AG10803 (cell line): ENCODE results near the gene GNAI3.
"Not testable (repeated sequence)": the region's sequence is repeated elsewhere in the genome, so short reads cannot be mapped to it uniquely, and the experiment has no call there.

Experiments used
- DNase-seq: peaks from one replicate; pipeline ENCODE4 v3.0.0; 2010; ENCODE audit warnings: low read depth
- H3K4me3 ChIP-seq: 2 replicates; pipeline ENCODE4 v1.5.1; 2011; ENCODE audit warnings: mild to moderate bottlenecking, low read length, control low read depth
- CTCF ChIP-seq: conservative IDR thresholded peaks from 2 replicates; pipeline ENCODE4 v1.5.1; 2011; ENCODE audit warnings: mild to moderate bottlenecking, low read length, control low read depth, inconsistent platforms

Gene GNAI3

GRCh38 chr1:109655615-109656519 lies 107.5 kb downstream of the GNAI3 start, which contains the start of gene GSTM4:
Gene GSTM4 (plus strand): TSS chr1:109656099. CDS start chr1:109656390, 291 bp downstream.
- H3K4me3 ChIP-seq = peak within 1 kb of the TSS; percentile 76
- peak; percentile 71 for DNase-seq
- peak; percentile 31 for TF ChIP-seq CTCF

- TF ChIP-seq CTCF = no peak
- no peak overlapping the region for H3K4me3 ChIP-seq
- DNase-seq = no peak
These were observed 109.0 kb downstream of the GNAI3 start for GRCh38 chr1:109657395-109657794.

- H3K4me3 ChIP-seq = no peak overlapping the region
- no peak for DNase-seq
- TF ChIP-seq CTCF = no peak
These were observed 109.6 kb downstream of the GNAI3 start for GRCh38 chr1:109657970-109658369.

- TF ChIP-seq CTCF = no peak
- DNase-seq = no peak
These were observed 110.2 kb downstream of the GNAI3 start for GRCh38 chr1:109658533-109659042.

GRCh38 chr1:109659145-109659544 lies 110.7 kb downstream of the GNAI3 start:
- TF ChIP-seq CTCF = no peak
- no peak for DNase-seq
- no peak overlapping the region for H3K4me3 ChIP-seq

More at GRCh38 chr1:109658533-109659042, 110.2 kb downstream of the GNAI3 start:
- no peak overlapping the region for H3K4me3 ChIP-seq

- no peak overlapping the region for H3K4me3 ChIP-seq
- no peak for TF ChIP-seq CTCF
These were observed 111.7 kb downstream of the GNAI3 start for GRCh38 chr1:109659997-109660690.

GRCh38 chr1:109660691-109661026 lies 112.2 kb downstream of the GNAI3 start:
- not testable (repeated sequence) for DNase-seq, H3K4me3 ChIP-seq

More at GRCh38 chr1:109659997-109660690, 111.7 kb downstream of the GNAI3 start:
- DNase-seq = no peak
